ENCODE results near the gene KASH5.

GRCh38 chr19:49398001-49398615, 10.1 kb downstream of the KASH5 start:
- TF ChIP-seq CTCF (IDR thresholded peaks at IDR 0.05) (no peak), POLR2A (IDR thresholded peaks at IDR 0.05) (no peak)
